Stimulated activated CD8-positive, alpha-beta memory T cell treated with anti-CD3 and anti-CD28 coated beads, Interleukin-12 subunit alpha, Interleukin-12 subunit beta, amount 100 ng/mL, for 4 hours (primary cell): ENCODE measurements around the gene SRGAP3.

Experiments
- DNase-seq: peaks from one replicate; pipeline ENCODE4 v3.0.0-alpha.2; 2020; ENCODE audit warnings: low read depth

Gene SRGAP3

DNA sequence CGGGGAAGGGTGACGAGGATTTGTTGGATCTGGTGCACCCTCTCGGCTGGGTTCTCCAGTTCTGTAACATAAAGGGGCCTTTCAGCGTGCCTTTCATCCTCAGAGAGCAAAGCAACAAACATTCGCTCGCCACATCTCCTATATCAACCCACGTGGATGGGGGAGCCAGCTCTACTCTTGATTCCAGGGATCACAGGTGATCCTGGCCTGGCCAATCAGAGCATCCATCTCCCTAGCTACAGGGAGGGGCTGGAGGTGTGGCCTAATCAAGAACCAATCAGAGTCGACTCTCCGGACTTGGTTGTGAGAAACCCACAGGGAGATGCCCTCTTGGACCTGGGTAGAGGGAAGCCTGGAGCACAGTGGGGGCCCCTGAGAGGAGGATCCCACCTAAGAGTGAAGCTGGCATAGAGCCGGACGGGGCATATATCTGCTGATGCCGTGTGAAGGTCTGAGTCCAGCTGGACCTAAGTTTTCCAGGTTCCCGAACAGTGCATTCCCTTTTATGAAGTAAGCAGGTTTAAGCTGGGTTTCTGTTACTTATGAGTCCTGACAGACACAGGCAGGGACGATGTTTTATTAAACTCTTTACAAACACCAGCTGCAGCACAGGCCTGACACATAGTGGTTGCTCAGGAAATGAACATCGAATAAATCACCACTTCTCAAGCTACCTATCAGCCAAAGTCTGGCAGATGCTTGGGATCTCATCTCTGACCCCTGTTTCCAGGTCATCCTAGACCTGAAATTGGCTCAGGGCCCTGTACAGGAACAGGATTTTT lies 235.5 kb downstream of the SRGAP3 start:
- no peak for DNase-seq

DNA sequence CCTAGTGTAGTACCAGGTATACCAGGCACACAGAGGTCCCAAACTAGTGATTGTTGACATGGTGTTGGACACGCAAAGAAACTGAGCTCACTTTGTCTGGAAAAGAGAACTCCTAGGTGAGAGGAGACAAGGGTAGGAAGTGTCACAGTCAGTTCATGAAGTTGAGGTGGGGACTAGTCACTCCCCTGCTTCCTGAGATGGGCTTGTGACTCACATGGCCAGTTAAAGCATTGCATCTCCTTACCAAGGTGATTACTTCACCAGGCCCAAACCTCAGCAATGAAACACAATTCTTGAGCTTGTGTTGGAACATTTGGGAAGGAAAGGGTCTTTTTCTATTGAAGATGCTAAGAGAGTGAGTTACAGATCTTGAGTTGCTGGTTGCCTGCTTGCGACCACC lies 236.9 kb downstream of the SRGAP3 start:
- no peak for DNase-seq

DNA sequence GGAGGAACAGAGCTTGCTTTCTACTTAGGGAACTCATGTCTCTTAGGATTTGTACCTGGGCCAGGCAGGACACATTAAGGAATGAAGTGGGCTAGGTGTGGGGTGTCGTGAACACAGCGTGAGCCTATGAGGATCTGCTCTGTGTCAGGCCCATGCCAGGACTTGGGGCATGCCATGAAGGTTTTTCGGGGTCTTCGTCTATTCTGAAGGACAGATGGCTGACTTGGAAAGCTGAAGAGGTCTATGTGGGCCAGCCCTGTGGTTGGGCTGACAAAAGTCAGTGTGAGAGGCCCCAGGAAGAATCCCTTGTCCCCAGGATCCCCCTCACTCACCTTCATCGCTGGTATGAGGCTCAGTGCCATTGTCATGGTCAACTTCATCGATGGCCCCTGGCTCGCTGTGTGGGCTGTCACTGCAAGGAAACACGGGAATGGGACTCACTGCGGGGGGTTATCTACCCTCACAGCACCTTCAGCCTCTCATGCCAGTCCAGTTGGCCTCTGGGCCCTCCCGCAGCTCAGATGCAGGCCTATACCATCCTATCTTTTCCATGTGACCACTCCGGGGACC lies 239.4 kb downstream of the SRGAP3 start:
- no peak for DNase-seq

DNA sequence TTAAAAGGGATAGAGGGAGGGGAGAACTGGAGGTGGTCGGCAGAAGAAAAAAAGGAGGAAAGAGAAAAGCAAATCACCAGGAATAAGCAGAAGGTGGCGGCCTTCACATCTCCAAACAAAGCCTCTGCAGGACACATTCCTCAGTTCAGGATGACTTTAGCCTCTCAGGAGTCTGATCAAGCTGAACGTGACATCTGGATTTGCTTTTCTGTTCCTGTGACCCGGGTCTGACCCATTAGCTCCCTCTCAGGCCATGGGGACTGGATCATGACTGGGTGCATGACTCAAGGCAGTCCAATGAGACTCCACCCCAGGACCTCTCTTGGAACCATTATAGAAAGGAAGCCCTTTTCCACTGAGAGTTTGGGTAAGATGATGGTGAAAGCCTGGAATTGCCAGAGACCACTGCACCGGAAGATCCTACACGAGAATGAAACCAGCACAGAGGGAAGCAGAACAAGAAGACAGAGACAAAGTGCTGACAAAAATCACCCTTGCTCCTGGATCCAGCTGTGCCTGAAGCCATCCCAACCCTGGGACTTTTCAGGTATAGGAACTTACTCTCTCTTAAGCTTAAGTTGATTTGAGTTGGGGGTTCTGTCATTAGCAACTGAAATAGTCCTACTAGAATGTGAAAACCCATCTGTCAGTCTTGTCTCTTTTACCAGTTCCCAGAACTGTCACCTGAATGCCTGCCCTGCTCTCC lies 240.7 kb downstream of the SRGAP3 start:
- no peak for DNase-seq

DNA sequence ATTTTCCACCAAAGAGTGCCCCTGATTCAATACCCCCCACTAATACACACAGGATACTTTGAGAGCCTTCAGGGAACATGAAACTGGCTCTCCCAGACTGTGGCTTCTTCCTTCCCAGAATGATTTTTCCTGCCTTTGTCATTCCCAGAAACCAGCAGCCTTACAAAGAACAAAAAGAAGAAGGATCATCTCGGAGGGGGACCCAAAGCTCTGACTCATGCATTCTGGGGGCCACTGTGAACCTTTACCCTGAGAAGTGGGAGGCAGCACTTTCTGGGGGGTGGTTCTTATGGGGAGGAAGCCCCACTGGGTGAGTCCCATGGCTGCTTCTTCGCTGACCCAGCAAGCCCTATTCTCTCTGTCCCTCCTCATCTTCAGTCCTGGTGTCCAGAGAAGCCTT lies 241.5 kb downstream of the SRGAP3 start:
- DNase-seq, result no peak

DNA sequence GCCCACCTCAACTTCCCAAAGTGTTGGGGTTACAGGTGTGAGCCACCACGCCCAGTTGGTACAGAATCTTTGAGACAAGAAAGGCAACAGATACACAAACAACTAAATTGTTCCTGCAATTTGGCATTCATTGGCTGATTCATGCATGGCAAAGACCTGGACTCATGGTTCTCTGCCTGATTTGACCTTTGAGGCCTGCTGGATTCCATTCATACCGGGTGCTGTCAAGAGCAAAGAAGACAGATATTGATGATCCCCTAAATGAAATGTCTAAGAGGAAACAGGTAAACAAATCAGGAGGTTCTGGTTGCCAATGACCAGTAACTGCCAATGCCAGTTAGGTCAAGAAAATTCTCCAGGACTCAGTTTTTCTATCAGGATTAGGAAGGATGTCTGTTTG lies 242.2 kb downstream of the SRGAP3 start:
- no peak for DNase-seq

DNA sequence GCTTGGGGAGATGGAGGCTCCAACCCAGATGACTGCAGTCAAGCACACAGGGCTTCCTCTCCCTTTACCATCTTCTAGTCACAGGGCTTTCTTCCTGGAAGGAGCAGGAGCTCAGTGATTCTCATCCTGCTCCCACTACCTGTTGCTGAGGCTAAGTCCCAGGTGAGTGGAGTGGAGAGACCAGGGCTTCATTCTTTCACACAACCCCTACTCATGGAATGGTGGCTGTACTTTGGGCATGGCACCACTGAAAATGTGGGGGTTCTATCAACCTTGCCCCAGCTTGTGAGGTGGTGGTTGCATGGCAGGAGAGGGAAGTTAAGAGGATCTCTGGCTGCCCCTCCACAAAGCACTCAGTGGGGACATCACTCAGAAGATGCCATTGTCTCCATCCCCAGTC lies 249.4 kb downstream of the SRGAP3 start:
- no peak for DNase-seq

DNA sequence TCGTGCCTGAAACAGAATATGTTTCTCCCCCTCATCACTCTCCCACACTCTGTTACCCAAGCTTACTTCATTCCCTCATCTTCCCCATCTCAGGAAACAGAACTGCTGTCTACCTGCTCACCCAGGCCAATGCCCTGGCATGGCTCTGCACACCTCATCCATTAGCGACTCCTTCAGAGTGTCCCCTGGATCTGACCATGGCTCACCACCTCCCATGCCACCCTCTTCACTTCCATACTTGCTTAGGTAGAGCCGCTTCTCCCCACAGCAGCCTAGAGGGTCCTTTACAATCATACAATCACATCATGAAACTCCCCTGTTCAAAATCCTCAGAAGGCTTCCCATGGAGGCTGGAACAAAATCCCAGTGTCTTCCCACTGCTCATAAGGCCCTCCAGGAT lies 252.3 kb downstream of the SRGAP3 start:
- DNase-seq, result no peak

DNA sequence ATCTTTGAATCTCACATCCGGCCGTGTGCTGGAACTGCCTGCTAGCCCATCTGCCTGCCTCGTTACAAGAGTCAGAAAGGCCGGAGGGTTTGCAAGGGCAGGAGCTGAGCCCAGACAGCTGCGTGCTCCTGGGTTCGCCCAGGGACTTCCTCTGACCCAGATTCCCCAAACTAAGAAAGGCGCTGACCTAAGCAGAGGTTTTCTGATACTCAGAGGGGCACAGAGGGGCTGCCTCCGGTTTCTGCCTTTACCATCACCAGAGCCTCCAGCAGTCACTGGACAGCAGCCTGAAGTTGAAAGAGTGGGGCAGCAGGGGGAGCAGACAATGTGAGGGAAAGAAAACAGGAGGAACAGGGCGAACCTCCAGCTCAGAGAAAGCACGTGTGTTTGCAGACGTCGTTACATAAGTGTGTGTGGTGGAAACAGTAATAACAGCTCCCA lies 252.7 kb downstream of the SRGAP3 start:
- no peak for DNase-seq

DNA sequence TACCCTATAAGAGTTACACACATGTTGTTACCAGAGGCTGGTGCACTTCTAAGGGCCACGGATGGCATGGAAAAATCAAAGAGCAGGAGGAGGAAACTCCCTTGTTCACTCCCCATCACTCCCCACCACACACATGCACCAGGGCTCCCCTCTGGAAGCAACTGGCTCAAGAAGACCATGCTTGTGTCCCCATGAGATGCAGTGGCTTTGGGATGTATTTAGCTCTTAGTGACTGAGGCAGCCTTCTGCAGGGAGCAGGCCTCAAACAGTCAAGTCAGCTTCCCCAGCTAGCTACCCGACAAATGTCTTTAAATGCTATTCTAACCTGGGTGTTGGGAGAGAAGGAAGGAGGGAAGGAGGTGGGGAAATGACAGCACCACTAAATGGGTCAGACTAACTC lies 253.2 kb downstream of the SRGAP3 start:
- no peak for DNase-seq

DNA sequence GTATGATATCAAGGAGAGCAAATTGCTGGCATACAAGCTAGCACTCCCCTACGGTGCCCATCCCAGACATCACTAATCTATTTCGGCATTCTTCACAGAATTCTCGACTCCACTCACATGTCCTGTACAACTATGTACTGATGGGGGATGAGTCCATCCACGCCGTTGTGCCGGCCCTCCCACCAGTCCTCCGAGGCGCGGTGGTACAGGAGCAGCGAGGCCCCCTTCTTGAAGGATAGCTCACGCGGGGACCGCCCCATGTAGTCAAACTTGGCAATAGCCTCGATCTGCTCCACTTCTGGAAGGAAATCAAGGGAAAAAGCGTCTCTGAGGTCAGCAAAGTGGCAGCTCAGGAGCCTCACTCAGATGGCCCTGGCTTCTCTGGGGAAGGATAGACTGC lies 255.2 kb downstream of the SRGAP3 start:
- DNase-seq, result no peak

DNA sequence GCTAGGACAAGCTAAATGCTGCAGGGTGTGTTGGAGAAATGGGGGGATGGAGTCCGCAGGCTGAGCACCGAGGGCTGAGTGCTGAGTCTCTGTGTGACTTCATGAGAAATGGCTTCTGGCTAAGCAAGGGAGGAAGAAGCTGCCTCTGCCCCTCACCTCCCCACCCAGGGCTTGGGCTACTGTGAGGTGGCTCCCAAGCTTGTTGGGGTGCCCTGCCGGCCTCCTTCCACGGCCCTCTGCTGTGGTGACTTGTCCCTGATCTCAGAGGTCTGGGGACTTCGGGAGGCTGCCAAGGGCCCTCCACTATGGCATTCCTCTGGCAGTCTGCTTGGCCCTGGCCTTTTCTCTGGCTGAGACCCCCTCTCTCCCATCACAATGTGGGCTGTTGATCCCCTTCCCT lies 256.1 kb downstream of the SRGAP3 start:
- no peak for DNase-seq

DNA sequence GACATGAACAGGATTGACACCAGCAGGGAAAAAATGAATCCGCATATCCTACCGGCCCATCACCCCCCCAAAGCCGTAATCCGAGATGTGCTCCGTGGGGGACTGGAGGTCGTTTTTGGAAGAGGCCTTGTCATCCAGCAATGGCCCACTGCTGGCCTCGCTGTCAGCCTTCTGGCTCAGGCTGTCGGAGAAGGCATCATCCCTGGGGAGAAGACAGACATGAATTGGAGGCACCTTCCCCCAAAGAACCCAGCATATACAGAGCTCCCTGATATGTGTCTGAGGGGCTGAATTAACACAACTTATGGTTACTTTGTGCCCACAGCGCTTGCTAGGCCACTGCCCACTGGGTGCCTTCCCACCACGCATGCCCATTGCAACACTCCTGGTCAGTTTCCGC lies 256.6 kb downstream of the SRGAP3 start:
- DNase-seq, result no peak

DNA sequence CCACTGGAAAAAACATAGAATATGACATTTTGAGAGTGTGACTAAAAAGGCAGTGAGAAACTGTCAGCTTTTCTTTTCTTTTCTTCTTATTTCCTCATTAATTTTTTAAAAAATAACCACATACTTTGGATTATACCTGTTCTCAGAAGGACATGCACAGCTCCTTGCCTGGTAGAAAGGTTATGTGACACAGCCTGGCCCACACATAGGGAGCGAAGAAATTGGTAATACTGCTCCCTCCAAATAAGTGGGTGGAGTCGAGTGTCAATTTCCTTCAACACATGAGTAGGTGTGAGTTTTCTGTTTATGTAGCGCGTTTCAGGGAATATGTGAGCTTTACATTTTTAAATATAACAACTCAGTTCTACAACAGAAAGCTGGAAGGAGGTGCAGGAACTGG lies 257.2 kb downstream of the SRGAP3 start:
- no peak for DNase-seq

DNA sequence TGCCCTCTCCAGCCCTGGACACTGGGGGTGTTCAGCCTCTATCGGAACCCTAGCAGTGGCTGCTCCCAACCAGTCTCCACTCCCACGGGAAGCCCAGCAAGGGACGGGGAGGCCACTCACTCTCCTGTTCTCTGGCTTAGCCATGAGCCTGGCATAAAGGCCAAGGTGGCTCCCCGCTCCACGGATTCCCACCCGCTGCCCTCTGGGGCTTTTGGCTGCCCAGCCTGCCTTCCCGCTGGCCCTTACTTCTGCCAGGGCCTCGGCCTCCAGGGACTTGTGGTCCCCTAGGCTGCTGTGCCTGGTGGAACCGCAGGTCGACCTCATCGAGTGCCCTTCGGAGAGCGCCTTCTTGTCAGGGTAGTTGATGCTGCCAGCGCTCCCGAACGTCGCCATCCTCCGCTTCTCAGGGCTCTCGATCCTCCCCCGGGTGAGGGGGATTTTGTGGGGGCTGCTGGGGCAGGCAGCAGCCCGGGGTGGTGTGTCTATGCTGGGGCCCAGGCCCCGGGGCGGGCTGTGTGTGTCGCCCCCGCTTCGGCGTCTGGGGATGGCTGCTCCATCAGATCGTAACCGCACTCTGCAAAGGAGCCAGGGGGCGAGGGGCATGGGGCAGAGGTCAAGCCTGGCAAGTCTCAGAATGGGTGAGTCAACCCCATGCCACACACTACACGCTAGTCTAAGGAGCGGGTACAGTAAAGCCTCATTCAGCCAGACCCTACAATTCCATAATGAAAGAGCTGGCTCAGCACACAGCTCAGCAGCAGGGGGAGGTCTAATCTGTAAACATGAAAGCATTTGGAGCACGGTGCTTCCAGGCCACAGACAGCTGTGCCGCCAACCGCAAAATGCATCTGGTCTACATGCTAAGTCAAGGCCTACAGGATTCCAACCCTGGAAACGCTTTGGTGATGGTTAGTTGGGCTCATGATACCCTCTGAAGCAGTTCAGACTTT lies 258.9 kb downstream of the SRGAP3 start:
- DNase-seq, result no peak

DNA sequence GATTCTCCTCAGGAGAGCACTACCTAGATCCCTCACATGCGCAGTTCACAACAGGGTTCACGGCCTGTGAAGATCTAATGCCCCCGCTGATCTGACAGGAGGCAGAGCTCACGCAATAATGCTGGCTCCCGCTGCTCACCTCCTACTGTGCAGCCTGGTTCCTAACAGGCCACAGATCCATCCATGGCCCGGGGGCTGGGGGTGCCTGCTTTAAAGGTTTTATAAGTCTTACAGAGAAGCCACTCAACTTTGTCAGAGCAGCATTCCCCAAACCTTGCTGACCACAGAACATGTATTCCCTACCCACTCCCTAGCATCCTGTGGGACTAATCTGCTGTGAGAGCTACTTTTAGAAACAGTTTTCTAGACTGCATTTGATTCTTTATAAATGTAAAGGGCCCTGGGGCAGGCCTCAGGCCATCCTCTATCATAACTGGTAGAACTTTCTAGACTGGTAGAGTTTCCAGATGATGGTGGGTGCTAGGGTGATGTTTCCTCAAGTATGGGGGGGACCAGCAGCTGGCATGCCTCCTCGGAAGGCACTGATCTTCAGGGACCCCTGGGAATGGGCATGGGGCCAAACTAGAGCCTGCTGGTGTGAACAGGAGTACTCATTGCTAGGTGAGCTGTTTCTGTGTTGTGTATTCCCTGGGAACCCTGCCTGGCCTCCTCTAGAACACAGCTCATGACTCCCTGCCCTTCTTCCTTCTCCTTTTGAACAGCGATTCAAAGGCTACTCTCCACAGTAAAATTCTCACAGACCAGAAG lies 260.5 kb downstream of the SRGAP3 start:
- DNase-seq, result no peak

DNA sequence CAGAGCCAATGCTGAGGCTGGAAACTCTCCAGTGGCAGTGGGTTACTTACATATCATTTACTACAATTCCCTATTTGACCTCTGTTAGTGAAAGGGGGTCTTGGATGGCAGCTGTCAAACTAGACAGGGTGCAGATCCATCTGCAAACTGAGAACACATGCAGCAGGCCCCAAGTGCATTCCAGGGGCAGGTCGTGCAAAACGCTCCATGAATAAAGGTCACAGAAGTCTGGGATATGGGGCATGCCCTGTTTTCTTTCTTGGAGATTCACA lies 261.1 kb downstream of the SRGAP3 start:
- no peak for DNase-seq

DNA sequence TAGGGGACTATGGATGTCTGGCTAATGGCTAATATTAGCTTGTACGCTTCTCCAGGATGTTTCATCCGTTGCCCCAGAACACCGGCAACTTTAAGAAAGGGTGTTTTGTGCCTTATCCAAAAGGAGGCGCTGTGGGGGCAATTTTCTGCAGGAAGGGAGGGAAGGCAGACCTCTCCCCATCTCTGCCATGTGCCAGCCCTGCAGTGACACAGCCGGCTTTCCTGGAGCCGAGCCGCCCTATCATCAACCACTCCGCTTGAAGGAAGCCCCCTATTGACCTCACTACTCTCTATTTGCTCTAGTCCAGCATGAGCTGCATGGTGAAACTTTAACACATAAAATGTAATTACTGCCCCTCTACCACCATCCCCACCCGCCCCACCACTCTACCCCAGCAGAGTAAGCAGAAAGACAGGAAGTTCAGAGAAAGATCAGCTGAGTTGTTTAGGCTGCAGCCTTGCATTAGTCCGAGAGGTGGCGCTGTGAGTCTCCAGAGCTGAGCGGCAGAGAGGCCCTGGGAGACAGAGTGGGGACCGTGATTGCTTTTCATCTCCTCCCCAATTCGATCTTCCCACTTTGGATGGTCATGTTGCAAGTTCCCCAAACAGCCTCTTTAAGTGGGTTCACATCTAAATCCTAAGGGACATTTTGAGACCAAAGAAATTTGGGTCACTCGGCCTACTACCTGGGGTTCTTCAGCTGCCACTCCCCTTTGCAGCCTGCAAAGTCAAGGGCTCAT lies 261.6 kb downstream of the SRGAP3 start:
- no peak for DNase-seq

DNA sequence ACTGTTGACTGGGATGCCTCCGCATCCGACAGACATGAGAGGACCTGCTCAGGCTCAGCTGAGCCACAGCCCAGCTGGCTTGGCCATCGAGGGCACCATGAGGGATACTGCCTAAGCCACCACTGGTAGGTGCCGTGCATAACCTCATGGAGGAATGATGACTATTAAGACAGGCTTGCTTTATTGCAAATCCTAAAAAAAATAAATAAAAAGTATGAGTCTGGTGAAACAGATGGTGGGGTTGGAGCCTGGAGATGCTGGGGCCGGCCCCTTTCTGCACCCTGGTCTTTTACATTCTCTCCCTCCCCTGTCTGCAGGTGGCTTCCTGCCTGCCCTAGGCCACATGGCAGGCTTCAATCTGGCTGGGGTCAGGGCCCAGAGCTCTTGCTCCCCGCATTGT lies 262.2 kb downstream of the SRGAP3 start:
- no peak for DNase-seq

DNA sequence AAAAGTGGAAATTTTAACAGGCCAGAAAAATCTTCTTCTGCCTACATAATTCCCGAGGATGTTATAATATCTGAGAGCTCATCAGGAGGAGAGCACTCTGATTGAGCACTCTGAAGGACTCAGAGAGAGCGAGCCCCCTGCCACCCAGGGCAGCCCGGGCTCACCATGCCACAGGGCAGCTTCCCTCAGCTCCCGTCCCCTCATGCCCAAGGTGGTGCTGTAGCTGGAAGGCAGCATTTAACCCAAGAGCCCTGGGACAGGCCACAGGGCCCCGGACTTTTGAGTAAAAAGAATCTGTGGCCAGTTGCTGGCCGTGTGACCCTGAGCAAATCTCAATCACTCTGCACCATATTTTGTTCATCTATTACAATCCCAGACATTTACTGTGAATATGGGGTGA lies 262.7 kb downstream of the SRGAP3 start:
- no peak for DNase-seq

DNA sequence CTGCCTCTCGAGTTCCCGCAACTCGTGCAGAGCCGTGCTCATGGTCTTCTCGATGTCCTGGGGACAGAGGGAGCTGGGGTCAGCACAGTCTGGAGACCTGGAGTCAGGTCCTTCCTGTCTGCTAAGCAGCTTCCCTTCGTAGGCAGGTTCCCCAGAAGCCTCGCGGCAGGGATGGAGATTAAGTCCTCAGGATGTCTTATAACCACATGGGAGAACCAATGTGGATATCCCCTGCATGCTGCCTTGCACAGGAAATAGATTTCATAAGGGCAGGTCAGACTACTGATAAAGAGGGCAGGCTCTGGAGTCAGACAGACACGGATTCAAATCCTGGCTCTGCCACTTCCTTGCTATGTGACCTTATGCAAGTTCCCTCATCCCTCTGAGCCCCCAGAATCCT lies 263.6 kb downstream of the SRGAP3 start:
- DNase-seq, result no peak
